GM12878 (cell line): Measurements from ENCODE around the gene CNTN4. TPM values are rescaled to one million over a fixed set of nuclear protein-coding genes. Genes with fewer than 3 reads are reported as not detected.

Experiments used
- ATAC-seq: fragments of 200-7000 bp; cut with Tn5 transposase; 3 replicates; pipeline ENCODE4 v1.9.1; 2020; ENCODE audit warnings: mild to moderate bottlenecking, moderate library complexity
- BruUV-seq: library from RNA; stranded (reverse); fragments of 400-500 nt; replicated peaks from 2 replicates; lab custom pipeline; 2021; lab: Mats Ljungman, UMichigan
- CTCF ChIA-PET: fragments of 300-600 bp; sonication (Branson Sonifier 250); formaldehyde crosslinking; extraction: SDS; loops from one replicate; lab custom pipeline; 2021; ENCODE audit warnings: inconsistent platforms; lab: Yijun Ruan, JAX
- POLR2A ChIA-PET: fragments of 350-600 bp; formaldehyde crosslinking; extraction: SDS; loops from one replicate; lab custom pipeline; 2021; ENCODE audit warnings: inconsistent platforms; lab: Charles Lee
- RAD21 ChIA-PET: fragments of 300-600 bp; sonication (Branson Sonifier 250); formaldehyde crosslinking; loops from one replicate; lab custom pipeline; 2023; ENCODE audit warnings: antibody characterized with exemption; ENCODE audit not compliant: unreplicated experiment; lab: Charles Lee
- SMC1A ChIA-PET: fragments of 300-600 bp; sonication (Branson Sonifier 250); formaldehyde crosslinking; loops from one replicate; lab custom pipeline; 2023; ENCODE audit not compliant: unreplicated experiment, uncharacterized antibody; lab: Charles Lee
- DNase-seq: peaks from one replicate; pipeline ENCODE4 v3.0.0-alpha.2; 2011; ENCODE audit warnings: low read depth, low spot score
- FAIRE-seq: peaks from 3 replicates; lab custom pipeline; 2011; peaks lifted over from hg19 to GRCh38; lab: Jason Lieb, UNC
- H2AFZ ChIP-seq: 2 replicates; pipeline ENCODE4 v1.6.0; 2011; ENCODE audit warnings: low read depth, low read length, control low read depth; ENCODE audit not compliant: control insufficient read depth
- H3K27ac ChIP-seq: 2 replicates; pipeline ENCODE4 v1.5.1; 2011; ENCODE audit warnings: control low read depth; ENCODE audit not compliant: control insufficient read depth, insufficient read depth
- H3K27me3 ChIP-seq, 2 experiments: replicated peaks in 1 of 2; 2 replicates each; pipeline versions ENCODE4 v1.6.0 to v1.6.1; 2011; ENCODE audit warnings: low read length in 1 of 2; ENCODE audit not compliant: control insufficient read depth in 2 of 2, insufficient read depth in 2 of 2
- H3K36me3 ChIP-seq, 2 experiments: 2 replicates each; pipeline ENCODE4 v1.5.1; 2011; ENCODE audit warnings: low read length in 1 of 2; ENCODE audit not compliant: control insufficient read depth in 2 of 2, insufficient read depth in 2 of 2
- H3K4me1 ChIP-seq: 2 replicates; pipeline ENCODE4 v1.6.1; 2011; ENCODE audit warnings: mild to moderate bottlenecking, low read length, moderate library complexity, mixed read lengths; ENCODE audit not compliant: control insufficient read depth, insufficient read depth
- H3K4me2 ChIP-seq: 2 replicates; pipeline ENCODE4 v1.6.0; 2011; ENCODE audit warnings: control low read depth; ENCODE audit not compliant: control insufficient read depth, insufficient read depth
- H3K4me3 ChIP-seq: fragments of 200-600 bp; sonication (generic); 2 replicates; pipeline ENCODE4 v1.5.1; 2016
- H3K79me2 ChIP-seq: 2 replicates; pipeline ENCODE4 v1.6.0; 2011; ENCODE audit warnings: low read length; ENCODE audit not compliant: control insufficient read depth, insufficient read depth
- H3K9ac ChIP-seq: 2 replicates; pipeline ENCODE4 v1.8.0; 2011; ENCODE audit warnings: low read length, control low read depth, mixed read lengths; ENCODE audit not compliant: control insufficient read depth, insufficient read depth
- H3K9me3 ChIP-seq: replicated peaks from 3 replicates; pipeline ENCODE4 v1.5.1; 2011; ENCODE audit warnings: mild to moderate bottlenecking, low read length; ENCODE audit not compliant: control insufficient read depth, insufficient read depth
- H4K20me1 ChIP-seq: 2 replicates; pipeline ENCODE4 v1.6.0; 2011; ENCODE audit not compliant: control insufficient read depth, insufficient read depth
- BHLHE40 ChIP-seq, 2 experiments: fragments of 450-650 bp in 1 of 2; IDR thresholded peaks; 2 replicates each; pipeline ENCODE4 v1.6.1; 2011 to 2017; ENCODE audit warnings: low read depth in 2 of 2, borderline replicate concordance in 1 of 2, improper control_type of control experiment in 1 of 2, low read length in 1 of 2, mild to moderate bottlenecking in 1 of 2
- FOS ChIP-seq: IDR thresholded peaks from 3 replicates; pipeline ENCODE4 v1.6.1; 2011; ENCODE audit warnings: borderline replicate concordance; ENCODE audit not compliant: insufficient read length; ENCODE audit errors: extremely low read depth
- FOXM1 ChIP-seq: IDR thresholded peaks from 2 replicates; pipeline ENCODE4 v1.6.1; 2012; ENCODE audit warnings: low read depth, mild to moderate bottlenecking, inconsistent platforms, low read length, moderate library complexity
- GATAD2B ChIP-seq: fragments of 450-650 bp; conservative IDR thresholded peaks from 2 replicates; pipeline ENCODE4 v1.6.1; 2017; ENCODE audit warnings: low read depth, mild to moderate bottlenecking, moderate library complexity
- NR2F1 ChIP-seq: fragments of 450-650 bp; conservative IDR thresholded peaks from 2 replicates; pipeline ENCODE4 v1.6.1; 2017; ENCODE audit warnings: mild to moderate bottlenecking
- RAD21 ChIP-seq: IDR thresholded peaks from 2 replicates; pipeline ENCODE4 v1.6.1; 2011; ENCODE audit warnings: mild to moderate bottlenecking, low read depth, low read length, moderate library complexity; ENCODE audit not compliant: insufficient read depth
- SPI1 ChIP-seq: IDR thresholded peaks from 2 replicates; pipeline ENCODE4 v1.6.1; 2011; ENCODE audit warnings: low read depth, mild to moderate bottlenecking, low read length, moderate library complexity, borderline replicate concordance; ENCODE audit not compliant: insufficient read depth
- TCF12 ChIP-seq: IDR thresholded peaks from 2 replicates; pipeline ENCODE4 v1.6.1; 2011; ENCODE audit warnings: low read depth, mild to moderate bottlenecking, low read length
- WGBS: methylation state at CpG from one replicate; pipeline ENCODE4 v1.1.6; 2016; ENCODE audit warnings: low lambda C conversion rate; ENCODE audit not compliant: insufficient replicate concordance, insufficient coverage; ENCODE audit errors: missing lambda C conversion rate; 5-methylcytosine and 5-hydroxymethylcytosine counted together
- in situ Hi-C: fragments of 300-500 bp; cut with MboI; formaldehyde crosslinking; loops from 9 replicates; pipeline ENCODE4 v1.14.3; 2018; ENCODE audit warnings: mixed read lengths
- intact Hi-C: fragments of 100-400 bp; cut with micrococcal nuclease; formaldehyde crosslinking; loops from one replicate; pipeline ENCODE4 v1.14.2; 2022; ENCODE audit not compliant: unreplicated experiment
- polyA plus RNA-seq, 11 experiments: library from polyadenylated mRNA; depleted of rRNA in 4 of 11; unstranded in 6 of 11; stranded (reverse) in 5 of 11; fragments of >200 nt; fragmentation: Nextera tagmentation in 4 of 11; fragmentation: Illumina TruSeq in 1 of 11; extraction: Ambion mirVana in 4 of 11; extraction: Trizol in 1 of 11; gene quantifications; 1 replicate in 1 of 11; 2 replicates in 10 of 11; pipeline versions ENCODE4 v1.2.1 to v1.2.3, GENCODE V29; 2011 to 2016; ENCODE audit warnings: inconsistent platforms in 2 of 11, missing spikeins in 2 of 11, low read depth in 1 of 11
- total RNA-seq, 4 experiments: library from RNA; depleted of rRNA in 3 of 4; stranded (reverse); fragments of >200 nt in 3 of 4; fragmentation: Illumina TruSeq in 1 of 4; extraction: Trizol in 1 of 4; gene quantifications; 2 replicates each; pipeline versions ENCODE4 v1.2.1 to v1.2.3, GENCODE V29; 2013 to 2021
- TF ChIP-seq, protein P1 (sequence below): fragments of 450-650 bp; IDR thresholded peaks from 2 replicates; pipeline ENCODE4 v1.6.1; 2017; ENCODE audit warnings: antibody characterized with exemption, mild to moderate bottlenecking, moderate library complexity
- TF ChIP-seq, protein P2 (sequence below): fragments of 450-650 bp; IDR thresholded peaks from 2 replicates; pipeline ENCODE4 v1.6.1; 2017; ENCODE audit warnings: mild to moderate bottlenecking, moderate library complexity

The CNTN4 gene
- total and polyA plus RNA-seq, 10 of the 15 experiments (the other 5 are each of a cell fraction or from before 2014, with no cell fraction given) = 0.05 to 0.43 (median 0.15) TPM; not detected in 1

DNA sequence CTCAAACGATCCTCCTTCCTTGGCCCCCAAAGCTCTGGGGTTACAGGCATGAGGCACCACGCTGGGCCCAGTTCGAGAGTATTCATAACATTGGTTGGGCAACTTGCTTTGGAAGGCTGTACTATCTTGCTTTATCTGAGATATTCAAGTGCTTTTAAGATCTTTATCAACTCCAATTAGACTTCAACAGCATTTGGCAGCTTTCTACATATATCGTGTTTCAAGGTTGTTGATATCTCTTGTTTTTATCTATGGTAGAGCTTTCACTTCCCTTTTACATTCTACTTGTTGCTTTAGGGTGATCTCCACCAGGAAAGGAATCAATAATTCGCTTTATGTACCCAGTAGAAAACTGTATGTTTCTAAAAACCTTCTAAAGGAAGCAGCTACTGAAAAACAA is 616.2 kb downstream of the CNTN4 start:
- DNase-seq = no peak
- 47% methylated on average over 5 of the region's 5 CpGs for WGBS
- H2AFZ ChIP-seq = no peak overlapping the region
- H3K27me3 ChIP-seq = no peaks in the 10 kb centered on the region
- SMC1A ChIA-PET = interaction anchor here (0.6 to 0.9 kb wide), 2 partner anchors 238 to 299 kb away, joined by 3 read pairs; no protein-coding TSS in a partner anchor
- H3K9me3 ChIP-seq = no peaks in the 10 kb centered on the region
- H3K79me2 ChIP-seq = no peaks in the 10 kb centered on the region
- intact Hi-C loops (no loop called here), in situ Hi-C loops (no loop called here)
- H3K9ac ChIP-seq = no peak overlapping the region
- TF ChIP-seq NR2F1 (no peak), RAD21 (no peak), FOS (no peak), TCF12 (no peak), SPI1 (peak; percentile 90)
- no peak overlapping the region for H3K4me3 ChIP-seq
- peaks cover 4% of the 10 kb centered on the region; the same call in 1 of the 2 replicates for H3K4me1 ChIP-seq
- POLR2A ChIA-PET = no interaction called here
- ATAC-seq = peak; percentile 86
- no peak overlapping the region for H3K4me2 ChIP-seq
- CTCF ChIA-PET = interaction anchor here (0.5 to 1.6 kb wide), 7 partner anchors 17 to 351 kb away, joined by 3 to 5 read pairs (median 3); no protein-coding TSS in a partner anchor
- H3K36me3 ChIP-seq = no peaks in the 10 kb centered on the region
- H4K20me1 ChIP-seq = no peaks in the 10 kb centered on the region
- RAD21 ChIA-PET = interaction anchor here (1.3 kb wide), 1 partner anchor 292 kb away, joined by 3 read pairs; no protein-coding TSS in a partner anchor
- no peak for FAIRE-seq
- no peak overlapping the region for H3K27ac ChIP-seq
- no TSS peak for BruUV-seq

- H3K79me2 ChIP-seq = no peaks in the 10 kb centered on the region
- RAD21 ChIA-PET = no interaction called here
- no peaks in the 10 kb centered on the region for H3K27me3 ChIP-seq
- WGBS = 51% methylated on average over 3 of the region's 3 CpGs
- H3K9ac ChIP-seq = no peak overlapping the region
- BruUV-seq = no TSS peak
- ATAC-seq (no peak), FAIRE-seq (no peak), DNase-seq (no peak)
- in situ Hi-C loops = no loop called here
- no peaks in the 10 kb centered on the region; the same call in 2 of the 3 replicates for H3K9me3 ChIP-seq
- no peak overlapping the region for H3K4me2 ChIP-seq
- H2AFZ ChIP-seq = no peak overlapping the region
- SMC1A ChIA-PET = no interaction called here
- no peaks in the 10 kb centered on the region for H4K20me1 ChIP-seq
- intact Hi-C loops = no loop called here
- H3K27ac ChIP-seq = no peak overlapping the region
- CTCF ChIA-PET = no interaction called here
- POLR2A ChIA-PET = no interaction called here
- H3K4me3 ChIP-seq = no peak overlapping the region
- no peaks in the 10 kb centered on the region; the same call in 1 of the 2 replicates for H3K4me1 ChIP-seq
- no peaks in the 10 kb centered on the region for H3K36me3 ChIP-seq
- TF ChIP-seq, protein P1, sequence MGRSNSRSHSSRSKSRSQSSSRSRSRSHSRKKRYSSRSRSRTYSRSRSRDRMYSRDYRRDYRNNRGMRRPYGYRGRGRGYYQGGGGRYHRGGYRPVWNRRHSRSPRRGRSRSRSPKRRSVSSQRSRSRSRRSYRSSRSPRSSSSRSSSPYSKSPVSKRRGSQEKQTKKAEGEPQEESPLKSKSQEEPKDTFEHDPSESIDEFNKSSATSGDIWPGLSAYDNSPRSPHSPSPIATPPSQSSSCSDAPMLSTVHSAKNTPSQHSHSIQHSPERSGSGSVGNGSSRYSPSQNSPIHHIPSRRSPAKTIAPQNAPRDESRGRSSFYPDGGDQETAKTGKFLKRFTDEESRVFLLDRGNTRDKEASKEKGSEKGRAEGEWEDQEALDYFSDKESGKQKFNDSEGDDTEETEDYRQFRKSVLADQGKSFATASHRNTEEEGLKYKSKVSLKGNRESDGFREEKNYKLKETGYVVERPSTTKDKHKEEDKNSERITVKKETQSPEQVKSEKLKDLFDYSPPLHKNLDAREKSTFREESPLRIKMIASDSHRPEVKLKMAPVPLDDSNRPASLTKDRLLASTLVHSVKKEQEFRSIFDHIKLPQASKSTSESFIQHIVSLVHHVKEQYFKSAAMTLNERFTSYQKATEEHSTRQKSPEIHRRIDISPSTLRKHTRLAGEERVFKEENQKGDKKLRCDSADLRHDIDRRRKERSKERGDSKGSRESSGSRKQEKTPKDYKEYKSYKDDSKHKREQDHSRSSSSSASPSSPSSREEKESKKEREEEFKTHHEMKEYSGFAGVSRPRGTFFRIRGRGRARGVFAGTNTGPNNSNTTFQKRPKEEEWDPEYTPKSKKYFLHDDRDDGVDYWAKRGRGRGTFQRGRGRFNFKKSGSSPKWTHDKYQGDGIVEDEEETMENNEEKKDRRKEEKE = no peak
- TF ChIP-seq BHLHE40 (IDR thresholded peaks at IDR 0.05; ENCODE audit: borderline replicate concordance in 1 of 2, low read depth in 2 of 2, low read length in 1 of 2) (no peak), FOXM1 (no peak), GATAD2B (no peak)
- TF ChIP-seq, protein P2, sequence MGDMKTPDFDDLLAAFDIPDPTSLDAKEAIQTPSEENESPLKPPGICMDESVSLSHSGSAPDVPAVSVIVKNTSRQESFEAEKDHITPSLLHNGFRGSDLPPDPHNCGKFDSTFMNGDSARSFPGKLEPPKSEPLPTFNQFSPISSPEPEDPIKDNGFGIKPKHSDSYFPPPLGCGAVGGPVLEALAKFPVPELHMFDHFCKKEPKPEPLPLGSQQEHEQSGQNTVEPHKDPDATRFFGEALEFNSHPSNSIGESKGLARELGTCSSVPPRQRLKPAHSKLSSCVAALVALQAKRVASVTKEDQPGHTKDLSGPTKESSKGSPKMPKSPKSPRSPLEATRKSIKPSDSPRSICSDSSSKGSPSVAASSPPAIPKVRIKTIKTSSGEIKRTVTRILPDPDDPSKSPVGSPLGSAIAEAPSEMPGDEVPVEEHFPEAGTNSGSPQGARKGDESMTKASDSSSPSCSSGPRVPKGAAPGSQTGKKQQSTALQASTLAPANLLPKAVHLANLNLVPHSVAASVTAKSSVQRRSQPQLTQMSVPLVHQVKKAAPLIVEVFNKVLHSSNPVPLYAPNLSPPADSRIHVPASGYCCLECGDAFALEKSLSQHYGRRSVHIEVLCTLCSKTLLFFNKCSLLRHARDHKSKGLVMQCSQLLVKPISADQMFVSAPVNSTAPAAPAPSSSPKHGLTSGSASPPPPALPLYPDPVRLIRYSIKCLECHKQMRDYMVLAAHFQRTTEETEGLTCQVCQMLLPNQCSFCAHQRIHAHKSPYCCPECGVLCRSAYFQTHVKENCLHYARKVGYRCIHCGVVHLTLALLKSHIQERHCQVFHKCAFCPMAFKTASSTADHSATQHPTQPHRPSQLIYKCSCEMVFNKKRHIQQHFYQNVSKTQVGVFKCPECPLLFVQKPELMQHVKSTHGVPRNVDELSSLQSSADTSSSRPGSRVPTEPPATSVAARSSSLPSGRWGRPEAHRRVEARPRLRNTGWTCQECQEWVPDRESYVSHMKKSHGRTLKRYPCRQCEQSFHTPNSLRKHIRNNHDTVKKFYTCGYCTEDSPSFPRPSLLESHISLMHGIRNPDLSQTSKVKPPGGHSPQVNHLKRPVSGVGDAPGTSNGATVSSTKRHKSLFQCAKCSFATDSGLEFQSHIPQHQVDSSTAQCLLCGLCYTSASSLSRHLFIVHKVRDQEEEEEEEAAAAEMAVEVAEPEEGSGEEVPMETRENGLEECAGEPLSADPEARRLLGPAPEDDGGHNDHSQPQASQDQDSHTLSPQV = no peak
Measured at GRCh38 chr3:2727101-2727500, 628.4 kb downstream of the CNTN4 start.
